ENCODE results near the gene SIRT6.

DNA sequence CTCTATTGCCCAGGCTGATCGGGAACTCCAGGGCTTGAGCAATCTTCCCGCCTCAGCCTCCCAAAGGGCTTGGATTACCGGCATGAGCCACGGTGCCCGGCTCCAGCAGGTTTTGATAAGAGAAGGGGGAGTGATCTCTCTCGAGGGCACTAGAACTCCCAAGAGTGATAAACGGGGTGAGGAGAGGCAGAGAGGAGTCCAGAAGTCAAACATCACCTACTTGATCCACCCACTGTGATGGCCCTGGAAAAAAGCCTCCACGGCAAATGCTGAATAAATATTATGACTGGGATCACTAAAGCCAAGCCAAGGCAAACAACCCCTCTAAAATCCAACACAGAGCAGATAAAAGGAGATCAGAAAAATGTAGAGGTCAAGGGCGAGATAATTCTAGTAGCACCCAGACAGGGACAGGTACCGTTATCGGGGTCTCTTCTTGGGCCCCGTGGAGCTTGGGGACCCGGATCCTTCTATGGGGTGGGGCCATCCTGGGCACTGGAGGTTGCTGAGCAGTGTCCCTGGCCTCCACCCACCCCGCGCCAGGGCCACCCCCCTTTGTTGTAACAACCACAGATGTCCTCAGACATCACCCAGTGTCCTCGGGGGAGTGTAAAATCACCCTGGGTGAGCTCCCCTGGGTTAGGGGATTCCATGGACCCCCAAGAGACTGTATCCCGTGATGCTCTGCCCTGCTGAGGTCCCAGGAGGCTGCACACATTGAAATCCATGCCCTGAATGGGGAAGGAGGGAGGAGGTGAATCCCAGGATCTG is 32.7 kb downstream of the SIRT6 start:
- TF ChIP-seq, protein P1, sequence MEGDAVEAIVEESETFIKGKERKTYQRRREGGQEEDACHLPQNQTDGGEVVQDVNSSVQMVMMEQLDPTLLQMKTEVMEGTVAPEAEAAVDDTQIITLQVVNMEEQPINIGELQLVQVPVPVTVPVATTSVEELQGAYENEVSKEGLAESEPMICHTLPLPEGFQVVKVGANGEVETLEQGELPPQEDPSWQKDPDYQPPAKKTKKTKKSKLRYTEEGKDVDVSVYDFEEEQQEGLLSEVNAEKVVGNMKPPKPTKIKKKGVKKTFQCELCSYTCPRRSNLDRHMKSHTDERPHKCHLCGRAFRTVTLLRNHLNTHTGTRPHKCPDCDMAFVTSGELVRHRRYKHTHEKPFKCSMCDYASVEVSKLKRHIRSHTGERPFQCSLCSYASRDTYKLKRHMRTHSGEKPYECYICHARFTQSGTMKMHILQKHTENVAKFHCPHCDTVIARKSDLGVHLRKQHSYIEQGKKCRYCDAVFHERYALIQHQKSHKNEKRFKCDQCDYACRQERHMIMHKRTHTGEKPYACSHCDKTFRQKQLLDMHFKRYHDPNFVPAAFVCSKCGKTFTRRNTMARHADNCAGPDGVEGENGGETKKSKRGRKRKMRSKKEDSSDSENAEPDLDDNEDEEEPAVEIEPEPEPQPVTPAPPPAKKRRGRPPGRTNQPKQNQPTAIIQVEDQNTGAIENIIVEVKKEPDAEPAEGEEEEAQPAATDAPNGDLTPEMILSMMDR (IDR thresholded peaks at IDR 0.05), result no peak
- no peak for TF ChIP-seq POLR2A (IDR thresholded peaks at IDR 0.05)
